Transverse colon (tissue), 4 donors: ENCODE measurements around the gene NME3.

Experiments
- CTCF ChIP-seq, 5 experiments: fragments of 200-600 bp in 3 of 5; fragments of 450-650 bp in 2 of 5; sonication (generic) in 3 of 5; IDR thresholded peaks; 1 replicate in 2 of 5; 2 replicates in 3 of 5; pipeline ENCODE4 v1.5.1; 2016 to 2017; ENCODE audit warnings: antibody characterized with exemption in 5 of 5, inconsistent platforms in 3 of 5, mild to moderate bottlenecking in 2 of 5, moderate library complexity in 1 of 5
- POLR2AphosphoS5 ChIP-seq, 3 donors: sonication (generic); formaldehyde crosslinking; IDR thresholded peaks; one replicate each; pipeline ENCODE4 v1.6.1; 2016; ENCODE audit warnings: antibody characterized with exemption in 3 of 3

- no peak for TF ChIP-seq CTCF (IDR thresholded peaks at IDR 0.05)
- no peak for TF ChIP-seq POLR2AphosphoS5 (IDR thresholded peaks at IDR 0.05)
Measured at GRCh38 chr16:1740781-1741490, 30.4 kb downstream of the NME3 start.
